SK-N-SH treated with all-trans-retinoic acid at 6 μM for 48 hours (cell line): ENCODE measurements around the gene ASTN2.

ENCODE experiments used
- ATAC-seq: fragments of 200-7000 bp; cut with Tn5 transposase; 3 replicates; pipeline ENCODE4 v1.9.1; 2020; ENCODE audit warnings: mild to moderate bottlenecking, moderate library complexity
- ARNTL ChIP-seq: fragments of 450-650 bp; formaldehyde crosslinking; IDR thresholded peaks from 2 replicates; pipeline ENCODE4 v1.5.0; 2020; ENCODE audit warnings: low read depth, mild to moderate bottlenecking, moderate library complexity, borderline replicate concordance
- BACH2 ChIP-seq: fragments of 250-450 bp; sonication (Bioruptor Pico); IDR thresholded peaks from 2 replicates; pipeline ENCODE4 v1.9.0; 2021; ENCODE audit warnings: mild to moderate bottlenecking, borderline replicate concordance
- CSDC2 ChIP-seq: fragments of 250-450 bp; sonication (Bioruptor Pico); IDR thresholded peaks from 2 replicates; pipeline ENCODE4 v1.5.0; 2020; ENCODE audit warnings: mild to moderate bottlenecking, moderate library complexity
- ESRRG ChIP-seq: fragments of 250-450 bp; sonication (Bioruptor Pico); IDR thresholded peaks from 2 replicates; pipeline ENCODE4 v1.6.1; 2021; ENCODE audit warnings: mild to moderate bottlenecking
- GLIS3 ChIP-seq: fragments of 250-450 bp; sonication (Bioruptor Pico); IDR thresholded peaks from 2 replicates; pipeline ENCODE4 v1.5.0; 2020; ENCODE audit warnings: mild to moderate bottlenecking, moderate library complexity
- OSR1 ChIP-seq: fragments of 250-450 bp; sonication (Bioruptor Pico); IDR thresholded peaks from 2 replicates; pipeline ENCODE4 v1.8.0; 2022; ENCODE audit warnings: moderate library complexity, mild to moderate bottlenecking, inconsistent platforms
- PPARA ChIP-seq: fragments of 250-450 bp; sonication (Bioruptor Pico); IDR thresholded peaks from 2 replicates; pipeline ENCODE4 v1.5.0; 2020; ENCODE audit warnings: mild to moderate bottlenecking, borderline replicate concordance
- RARB ChIP-seq: fragments of 250-450 bp; sonication (Bioruptor Pico); IDR thresholded peaks from 2 replicates; pipeline ENCODE4 v1.8.0; 2021; ENCODE audit warnings: mild to moderate bottlenecking, moderate library complexity
- SNAI2 ChIP-seq: fragments of 250-450 bp; sonication (Bioruptor Pico); IDR thresholded peaks from 2 replicates; pipeline ENCODE4 v1.5.0; 2020; ENCODE audit warnings: mild to moderate bottlenecking, moderate library complexity
- TCF4 ChIP-seq: fragments of 250-450 bp; sonication (Bioruptor Pico); IDR thresholded peaks from 2 replicates; pipeline ENCODE4 v1.8.0; 2021; ENCODE audit warnings: mild to moderate bottlenecking, moderate library complexity, borderline replicate concordance
- TOX ChIP-seq: fragments of 250-450 bp; sonication (Bioruptor Pico); IDR thresholded peaks from 2 replicates; pipeline ENCODE4 v1.8.0; 2021; ENCODE audit warnings: mild to moderate bottlenecking, moderate library complexity, borderline replicate concordance
- ZC3H10 ChIP-seq: fragments of 250-450 bp; sonication (Bioruptor Pico); IDR thresholded peaks from 2 replicates; pipeline ENCODE4 v1.5.1; 2021; ENCODE audit warnings: mild to moderate bottlenecking, moderate library complexity
- ZFP3 ChIP-seq: fragments of 250-450 bp; sonication (Bioruptor Pico); IDR thresholded peaks from 2 replicates; pipeline ENCODE4 v1.5.0; 2020; ENCODE audit warnings: mild to moderate bottlenecking, moderate library complexity
- ZFP30 ChIP-seq: fragments of 450-650 bp; formaldehyde crosslinking; IDR thresholded peaks from 2 replicates; pipeline ENCODE4 v1.5.0; 2022; ENCODE audit warnings: mild to moderate bottlenecking, moderate library complexity
- ZNF565 ChIP-seq: fragments of 450-650 bp; formaldehyde crosslinking; conservative IDR thresholded peaks from 2 replicates; pipeline ENCODE4 v1.5.0; 2020; ENCODE audit warnings: low read depth, mild to moderate bottlenecking, moderate library complexity
- ZNF70 ChIP-seq: fragments of 450-650 bp; formaldehyde crosslinking; IDR thresholded peaks from 2 replicates; pipeline ENCODE4 v1.5.0; 2020; ENCODE audit warnings: mild to moderate bottlenecking, moderate library complexity
- ZNF8 ChIP-seq: fragments of 450-650 bp; formaldehyde crosslinking; IDR thresholded peaks from 2 replicates; pipeline ENCODE4 v1.5.0; 2020; ENCODE audit warnings: mild to moderate bottlenecking, moderate library complexity
- TF ChIP-seq, protein P1 (sequence below): fragments of 250-450 bp; sonication (Bioruptor Pico); IDR thresholded peaks from 2 replicates; pipeline ENCODE4 v1.5.1; 2020; ENCODE audit warnings: low read depth, mild to moderate bottlenecking, moderate library complexity
- TF ChIP-seq, protein P2 (sequence below): fragments of 250-450 bp; sonication (Bioruptor Pico); IDR thresholded peaks from 2 replicates; pipeline ENCODE4 v1.8.0; 2021; ENCODE audit warnings: low read depth, mild to moderate bottlenecking, moderate library complexity, borderline replicate concordance
- TF ChIP-seq, protein P3 (sequence below): fragments of 250-450 bp; sonication (Bioruptor Pico); IDR thresholded peaks from 2 replicates; pipeline ENCODE4 v1.5.0; 2020; ENCODE audit warnings: mild to moderate bottlenecking, moderate library complexity
- TF ChIP-seq, protein P4 (sequence below): fragments of 250-450 bp; sonication (Bioruptor Pico); IDR thresholded peaks from 2 replicates; pipeline ENCODE4 v1.8.0; 2020; ENCODE audit warnings: mild to moderate bottlenecking, moderate library complexity, borderline replicate concordance
- TF ChIP-seq, protein P5 (sequence below): fragments of 250-450 bp; sonication (Bioruptor Pico); IDR thresholded peaks from 2 replicates; pipeline ENCODE4 v1.5.1; 2021; ENCODE audit warnings: mild to moderate bottlenecking, moderate library complexity

The ASTN2 gene

DNA sequence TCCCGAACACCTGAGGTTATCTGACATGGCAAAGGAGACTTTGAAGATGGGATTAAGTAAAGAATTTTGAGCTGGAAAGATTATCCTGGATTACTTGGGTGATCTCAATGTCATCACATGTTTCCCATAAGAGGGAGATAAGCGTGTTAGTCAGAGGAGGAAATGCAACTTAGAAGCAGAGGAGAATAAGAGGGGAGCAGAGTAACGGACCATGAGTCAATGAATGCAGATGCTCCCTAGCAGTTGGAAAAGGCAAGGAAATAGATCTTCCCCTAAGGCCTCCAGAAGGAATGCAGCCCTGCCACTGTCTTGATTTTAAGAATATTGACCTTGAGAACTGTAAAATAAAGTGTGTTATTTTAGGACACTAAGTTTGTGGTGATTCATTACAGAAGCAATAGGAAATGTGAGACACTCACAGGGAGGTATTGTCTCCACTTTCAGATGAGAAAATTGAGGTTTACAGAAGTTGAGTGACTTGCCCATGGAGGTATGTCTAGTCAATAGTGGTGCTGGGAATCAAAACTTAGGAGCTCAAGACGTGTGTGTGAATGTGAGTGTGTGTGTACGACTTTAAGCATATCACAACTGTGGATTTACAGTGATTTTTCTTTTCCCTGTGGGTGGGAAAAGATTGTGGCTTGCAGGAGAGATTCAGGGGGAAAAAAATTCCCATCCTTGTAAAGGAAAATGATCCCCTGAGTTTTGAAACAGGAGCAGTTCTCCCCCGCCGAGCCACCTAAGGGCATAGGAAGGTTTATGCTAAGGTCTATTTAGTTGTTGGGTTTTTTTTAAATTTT is 602.4 kb downstream of the ASTN2 start:
- ATAC-seq, result no peak
- TF ChIP-seq CSDC2 (CRISPR knock-in tag), result no peak
- TF ChIP-seq SNAI2 (CRISPR knock-in tag), result no peak
- no peak for TF ChIP-seq PPARA (CRISPR knock-in tag)
- TF ChIP-seq BACH2 (CRISPR knock-in tag), result no peak

DNA sequence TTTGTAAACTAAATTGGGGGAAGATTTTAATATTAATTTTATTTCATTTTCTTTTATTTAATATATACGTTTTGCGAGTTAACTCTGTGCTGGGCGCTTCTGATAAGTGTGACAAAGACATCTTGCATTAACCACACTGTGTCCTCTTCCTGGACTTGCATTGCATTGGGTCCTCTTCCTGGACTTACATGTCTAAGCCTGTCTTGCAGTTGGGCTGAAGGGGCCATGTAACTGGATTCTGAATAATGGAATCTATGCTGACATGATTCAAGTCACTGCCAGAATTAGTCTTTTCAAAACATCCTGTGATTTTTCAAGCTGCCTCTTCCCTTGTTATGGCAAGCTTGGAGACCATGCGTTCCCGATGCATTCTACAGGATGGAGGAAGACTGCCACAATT is 605.2 kb downstream of the ASTN2 start:
- ATAC-seq, result no peak
- TF ChIP-seq ARNTL (no peak), ZNF8 (CRISPR knock-in tag) (no peak), BACH2 (CRISPR knock-in tag) (no peak), GLIS3 (no peak), ZFP3 (CRISPR knock-in tag) (no peak), ZC3H10 (CRISPR knock-in tag) (no peak), TCF4 (no peak), PPARA (CRISPR knock-in tag) (no peak), ZNF70 (no peak), ZFP30 (CRISPR knock-in tag) (no peak), CSDC2 (CRISPR knock-in tag) (no peak), SNAI2 (CRISPR knock-in tag) (no peak), ESRRG (CRISPR knock-in tag) (no peak), OSR1 (CRISPR knock-in tag) (no peak), ZNF565 (CRISPR knock-in tag) (no peak)
- TF ChIP-seq, protein P1, sequence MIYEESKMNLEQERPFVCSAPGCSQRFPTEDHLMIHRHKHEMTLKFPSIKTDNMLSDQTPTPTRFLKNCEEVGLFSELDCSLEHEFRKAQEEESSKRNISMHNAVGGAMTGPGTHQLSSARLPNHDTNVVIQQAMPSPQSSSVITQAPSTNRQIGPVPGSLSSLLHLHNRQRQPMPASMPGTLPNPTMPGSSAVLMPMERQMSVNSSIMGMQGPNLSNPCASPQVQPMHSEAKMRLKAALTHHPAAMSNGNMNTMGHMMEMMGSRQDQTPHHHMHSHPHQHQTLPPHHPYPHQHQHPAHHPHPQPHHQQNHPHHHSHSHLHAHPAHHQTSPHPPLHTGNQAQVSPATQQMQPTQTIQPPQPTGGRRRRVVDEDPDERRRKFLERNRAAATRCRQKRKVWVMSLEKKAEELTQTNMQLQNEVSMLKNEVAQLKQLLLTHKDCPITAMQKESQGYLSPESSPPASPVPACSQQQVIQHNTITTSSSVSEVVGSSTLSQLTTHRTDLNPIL (CRISPR knock-in tag), result no peak
- TF ChIP-seq, protein P2, sequence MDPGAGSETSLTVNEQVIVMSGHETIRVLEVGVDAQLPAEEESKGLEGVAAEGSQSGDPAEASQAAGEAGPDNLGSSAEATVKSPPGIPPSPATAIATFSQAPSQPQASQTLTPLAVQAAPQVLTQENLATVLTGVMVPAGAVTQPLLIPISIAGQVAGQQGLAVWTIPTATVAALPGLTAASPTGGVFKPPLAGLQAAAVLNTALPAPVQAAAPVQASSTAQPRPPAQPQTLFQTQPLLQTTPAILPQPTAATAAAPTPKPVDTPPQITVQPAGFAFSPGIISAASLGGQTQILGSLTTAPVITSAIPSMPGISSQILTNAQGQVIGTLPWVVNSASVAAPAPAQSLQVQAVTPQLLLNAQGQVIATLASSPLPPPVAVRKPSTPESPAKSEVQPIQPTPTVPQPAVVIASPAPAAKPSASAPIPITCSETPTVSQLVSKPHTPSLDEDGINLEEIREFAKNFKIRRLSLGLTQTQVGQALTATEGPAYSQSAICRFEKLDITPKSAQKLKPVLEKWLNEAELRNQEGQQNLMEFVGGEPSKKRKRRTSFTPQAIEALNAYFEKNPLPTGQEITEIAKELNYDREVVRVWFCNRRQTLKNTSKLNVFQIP, result no peak
- TF ChIP-seq, protein P3, sequence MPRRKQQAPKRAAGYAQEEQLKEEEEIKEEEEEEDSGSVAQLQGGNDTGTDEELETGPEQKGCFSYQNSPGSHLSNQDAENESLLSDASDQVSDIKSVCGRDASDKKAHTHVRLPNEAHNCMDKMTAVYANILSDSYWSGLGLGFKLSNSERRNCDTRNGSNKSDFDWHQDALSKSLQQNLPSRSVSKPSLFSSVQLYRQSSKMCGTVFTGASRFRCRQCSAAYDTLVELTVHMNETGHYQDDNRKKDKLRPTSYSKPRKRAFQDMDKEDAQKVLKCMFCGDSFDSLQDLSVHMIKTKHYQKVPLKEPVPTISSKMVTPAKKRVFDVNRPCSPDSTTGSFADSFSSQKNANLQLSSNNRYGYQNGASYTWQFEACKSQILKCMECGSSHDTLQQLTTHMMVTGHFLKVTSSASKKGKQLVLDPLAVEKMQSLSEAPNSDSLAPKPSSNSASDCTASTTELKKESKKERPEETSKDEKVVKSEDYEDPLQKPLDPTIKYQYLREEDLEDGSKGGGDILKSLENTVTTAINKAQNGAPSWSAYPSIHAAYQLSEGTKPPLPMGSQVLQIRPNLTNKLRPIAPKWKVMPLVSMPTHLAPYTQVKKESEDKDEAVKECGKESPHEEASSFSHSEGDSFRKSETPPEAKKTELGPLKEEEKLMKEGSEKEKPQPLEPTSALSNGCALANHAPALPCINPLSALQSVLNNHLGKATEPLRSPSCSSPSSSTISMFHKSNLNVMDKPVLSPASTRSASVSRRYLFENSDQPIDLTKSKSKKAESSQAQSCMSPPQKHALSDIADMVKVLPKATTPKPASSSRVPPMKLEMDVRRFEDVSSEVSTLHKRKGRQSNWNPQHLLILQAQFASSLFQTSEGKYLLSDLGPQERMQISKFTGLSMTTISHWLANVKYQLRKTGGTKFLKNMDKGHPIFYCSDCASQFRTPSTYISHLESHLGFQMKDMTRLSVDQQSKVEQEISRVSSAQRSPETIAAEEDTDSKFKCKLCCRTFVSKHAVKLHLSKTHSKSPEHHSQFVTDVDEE (CRISPR knock-in tag), result no peak
- TF ChIP-seq, protein P4, sequence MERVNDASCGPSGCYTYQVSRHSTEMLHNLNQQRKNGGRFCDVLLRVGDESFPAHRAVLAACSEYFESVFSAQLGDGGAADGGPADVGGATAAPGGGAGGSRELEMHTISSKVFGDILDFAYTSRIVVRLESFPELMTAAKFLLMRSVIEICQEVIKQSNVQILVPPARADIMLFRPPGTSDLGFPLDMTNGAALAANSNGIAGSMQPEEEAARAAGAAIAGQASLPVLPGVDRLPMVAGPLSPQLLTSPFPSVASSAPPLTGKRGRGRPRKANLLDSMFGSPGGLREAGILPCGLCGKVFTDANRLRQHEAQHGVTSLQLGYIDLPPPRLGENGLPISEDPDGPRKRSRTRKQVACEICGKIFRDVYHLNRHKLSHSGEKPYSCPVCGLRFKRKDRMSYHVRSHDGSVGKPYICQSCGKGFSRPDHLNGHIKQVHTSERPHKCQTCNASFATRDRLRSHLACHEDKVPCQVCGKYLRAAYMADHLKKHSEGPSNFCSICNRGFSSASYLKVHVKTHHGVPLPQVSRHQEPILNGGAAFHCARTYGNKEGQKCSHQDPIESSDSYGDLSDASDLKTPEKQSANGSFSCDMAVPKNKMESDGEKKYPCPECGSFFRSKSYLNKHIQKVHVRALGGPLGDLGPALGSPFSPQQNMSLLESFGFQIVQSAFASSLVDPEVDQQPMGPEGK (CRISPR knock-in tag), result no peak
- TF ChIP-seq, protein P5, sequence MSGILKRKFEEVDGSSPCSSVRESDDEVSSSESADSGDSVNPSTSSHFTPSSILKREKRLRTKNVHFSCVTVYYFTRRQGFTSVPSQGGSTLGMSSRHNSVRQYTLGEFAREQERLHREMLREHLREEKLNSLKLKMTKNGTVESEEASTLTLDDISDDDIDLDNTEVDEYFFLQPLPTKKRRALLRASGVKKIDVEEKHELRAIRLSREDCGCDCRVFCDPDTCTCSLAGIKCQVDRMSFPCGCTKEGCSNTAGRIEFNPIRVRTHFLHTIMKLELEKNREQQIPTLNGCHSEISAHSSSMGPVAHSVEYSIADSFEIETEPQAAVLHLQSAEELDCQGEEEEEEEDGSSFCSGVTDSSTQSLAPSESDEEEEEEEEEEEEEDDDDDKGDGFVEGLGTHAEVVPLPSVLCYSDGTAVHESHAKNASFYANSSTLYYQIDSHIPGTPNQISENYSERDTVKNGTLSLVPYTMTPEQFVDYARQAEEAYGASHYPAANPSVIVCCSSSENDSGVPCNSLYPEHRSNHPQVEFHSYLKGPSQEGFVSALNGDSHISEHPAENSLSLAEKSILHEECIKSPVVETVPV (CRISPR knock-in tag), result no peak

DNA sequence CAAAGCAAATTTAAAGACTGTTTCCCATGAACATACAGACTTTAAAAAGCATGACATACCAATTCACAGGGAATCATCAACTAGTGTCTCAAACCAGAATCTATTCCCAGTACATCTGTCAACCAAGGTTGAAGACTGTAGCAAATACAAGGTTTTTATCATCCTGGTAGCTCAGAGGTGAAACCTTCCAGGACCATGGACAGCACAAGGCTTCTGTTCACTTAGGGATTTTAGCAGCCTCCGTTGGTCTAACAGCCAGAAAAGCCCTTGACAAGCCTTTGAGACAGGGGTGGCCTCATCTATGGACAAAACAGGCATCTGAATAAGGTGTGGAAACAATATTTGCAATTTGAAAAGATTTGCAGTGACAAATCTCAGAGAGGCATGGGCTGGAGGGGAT is 608.8 kb downstream of the ASTN2 start:
- no peak for ATAC-seq
- TF ChIP-seq RARB (CRISPR knock-in tag), result no peak
- no peak for TF ChIP-seq ESRRG (CRISPR knock-in tag)
- TF ChIP-seq ZC3H10 (CRISPR knock-in tag), result no peak
- TF ChIP-seq, protein P3 (CRISPR knock-in tag), result no peak
- TF ChIP-seq SNAI2 (CRISPR knock-in tag), result 0 out of 2 replicates have a peak, but pooled peaks have one; percentile 62
- no peak for TF ChIP-seq ZNF70
- no peak for TF ChIP-seq TOX
- TF ChIP-seq, protein P2, result no peak
- TF ChIP-seq ZFP3 (CRISPR knock-in tag), result peak; percentile 34; the same call in 1 of the 2 replicates
